ENCODE results near the gene GGA1.

- no peak for TF ChIP-seq POLR2A (IDR thresholded peaks at IDR 0.05; ENCODE audit: low read depth, low read length)
- TF ChIP-seq POLR2AphosphoS5 (IDR thresholded peaks at IDR 0.05; ENCODE audit: low read depth, low read length): no peak
- TF ChIP-seq TAF1 (IDR thresholded peaks at IDR 0.05; ENCODE audit: low read depth, low read length): no peak
- TF ChIP-seq SPI1 (IDR thresholded peaks at IDR 0.05; ENCODE audit: low read depth, low read length): no peak
- TF ChIP-seq POU2F2 (IDR thresholded peaks at IDR 0.05; ENCODE audit: low read depth, low read length): no peak
- TF ChIP-seq PAX5 (IDR thresholded peaks at IDR 0.05; ENCODE audit: insufficient read depth, low read length, severe bottlenecking): no peak
These were observed 1.4 kb upstream of the GGA1 start for GRCh38 chr22:37607010-37607934.
